Measurements from ENCODE around the gene RTN4RL2. TPM values are rescaled to one million over a fixed set of nuclear protein-coding genes. Genes with fewer than 3 reads are reported as not detected.
A peak's percentile ranks its signal among the peaks of the same experiment; 100 is the strongest.

The RTN4RL2 gene
- total RNA-seq, 1 donor from 2014 or later: 0.62 TPM

GRCh38 chr11:57446055-57446454, 14.3 kb upstream of the RTN4RL2 start:
- no peak for DNase-seq (ENCODE audit: low spot score)
- Mint-ChIP-seq H3K9me3 (ENCODE audit: unreplicated experiment) (no peaks in the 10 kb centered on the region), H3K4me3 (ENCODE audit: unreplicated experiment) (no peak overlapping the region), H3K4me1 (ENCODE audit: unreplicated experiment) (no peaks in the 10 kb centered on the region), H3K36me3 (ENCODE audit: low read depth, unreplicated experiment) (no peaks in the 10 kb centered on the region), H3K27ac (ENCODE audit: unreplicated experiment) (no peak overlapping the region), H3K27me3 (ENCODE audit: unreplicated experiment) (peaks cover 3% of the 10 kb centered on the region)
- no peak for TF ChIP-seq CTCF (IDR thresholded peaks at IDR 0.05; ENCODE audit: unreplicated experiment)

- peaks cover 7% of the 10 kb centered on the region for H3K4me1 Mint-ChIP-seq (ENCODE audit: unreplicated experiment)
Observed at GRCh38 chr11:57453543-57454177, 6.7 kb upstream of the RTN4RL2 start.

GRCh38 chr11:57456960-57457642, 3.2 kb upstream of the RTN4RL2 start:
- peaks cover 18% of the 10 kb centered on the region for H3K4me1 Mint-ChIP-seq (ENCODE audit: unreplicated experiment)
- no peaks in the 10 kb centered on the region for H3K36me3 Mint-ChIP-seq (ENCODE audit: low read depth, unreplicated experiment)
- peaks cover 28% of the 10 kb centered on the region for H3K27me3 Mint-ChIP-seq (ENCODE audit: unreplicated experiment)
- peak; percentile 89 for DNase-seq (ENCODE audit: low spot score)
- peak; percentile 97 for TF ChIP-seq CTCF (IDR thresholded peaks at IDR 0.05; ENCODE audit: unreplicated experiment)
- no peak overlapping the region for H3K4me3 Mint-ChIP-seq (ENCODE audit: unreplicated experiment)
- H3K9me3 Mint-ChIP-seq (ENCODE audit: unreplicated experiment): no peaks in the 10 kb centered on the region
- no peak overlapping the region for H3K27ac Mint-ChIP-seq (ENCODE audit: unreplicated experiment)

More at GRCh38 chr11:57453543-57454177, 6.7 kb upstream of the RTN4RL2 start:
- TF ChIP-seq CTCF (IDR thresholded peaks at IDR 0.05; ENCODE audit: unreplicated experiment): no peak
- Mint-ChIP-seq H3K9me3 (ENCODE audit: unreplicated experiment) (no peaks in the 10 kb centered on the region), H3K27me3 (ENCODE audit: unreplicated experiment) (peaks cover 13% of the 10 kb centered on the region), H3K27ac (ENCODE audit: unreplicated experiment) (no peak overlapping the region), H3K36me3 (ENCODE audit: low read depth, unreplicated experiment) (no peaks in the 10 kb centered on the region), H3K4me3 (ENCODE audit: unreplicated experiment) (no peak overlapping the region)
- no peak for DNase-seq (ENCODE audit: low spot score)

- Mint-ChIP-seq H3K36me3 (ENCODE audit: low read depth, unreplicated experiment) (no peaks in the 10 kb centered on the region), H3K9me3 (ENCODE audit: unreplicated experiment) (no peaks in the 10 kb centered on the region), H3K27ac (ENCODE audit: unreplicated experiment) (no peak overlapping the region), H3K4me1 (ENCODE audit: unreplicated experiment) (peaks cover 18% of the 10 kb centered on the region), H3K27me3 (ENCODE audit: unreplicated experiment) (peaks cover 28% of the 10 kb centered on the region), H3K4me3 (ENCODE audit: unreplicated experiment) (no peak overlapping the region)
- no peak for DNase-seq (ENCODE audit: low spot score)
- peak; percentile 39 for TF ChIP-seq CTCF (IDR thresholded peaks at IDR 0.05; ENCODE audit: unreplicated experiment)
Observed at GRCh38 chr11:57457643-57458023, 2.7 kb upstream of the RTN4RL2 start.

GRCh38 chr11:57458060-57458409, 2.3 kb upstream of the RTN4RL2 start:
- TF ChIP-seq CTCF (IDR thresholded peaks at IDR 0.05; ENCODE audit: unreplicated experiment): no peak
- Mint-ChIP-seq H3K27ac (ENCODE audit: unreplicated experiment) (no peak overlapping the region), H3K4me3 (ENCODE audit: unreplicated experiment) (no peak overlapping the region)

More at GRCh38 chr11:57458060-57458409, 2.3 kb upstream of the RTN4RL2 start:
- H3K4me1 Mint-ChIP-seq (ENCODE audit: unreplicated experiment): peaks cover 18% of the 10 kb centered on the region
- no peak for DNase-seq (ENCODE audit: low spot score)
- H3K27me3 Mint-ChIP-seq (ENCODE audit: unreplicated experiment): peaks cover 30% of the 10 kb centered on the region
- no peaks in the 10 kb centered on the region for H3K36me3 Mint-ChIP-seq (ENCODE audit: low read depth, unreplicated experiment)
- H3K9me3 Mint-ChIP-seq (ENCODE audit: unreplicated experiment): no peaks in the 10 kb centered on the region
